Measurements from ENCODE around the gene PRSS8.

PRSS8 gene

DNA sequence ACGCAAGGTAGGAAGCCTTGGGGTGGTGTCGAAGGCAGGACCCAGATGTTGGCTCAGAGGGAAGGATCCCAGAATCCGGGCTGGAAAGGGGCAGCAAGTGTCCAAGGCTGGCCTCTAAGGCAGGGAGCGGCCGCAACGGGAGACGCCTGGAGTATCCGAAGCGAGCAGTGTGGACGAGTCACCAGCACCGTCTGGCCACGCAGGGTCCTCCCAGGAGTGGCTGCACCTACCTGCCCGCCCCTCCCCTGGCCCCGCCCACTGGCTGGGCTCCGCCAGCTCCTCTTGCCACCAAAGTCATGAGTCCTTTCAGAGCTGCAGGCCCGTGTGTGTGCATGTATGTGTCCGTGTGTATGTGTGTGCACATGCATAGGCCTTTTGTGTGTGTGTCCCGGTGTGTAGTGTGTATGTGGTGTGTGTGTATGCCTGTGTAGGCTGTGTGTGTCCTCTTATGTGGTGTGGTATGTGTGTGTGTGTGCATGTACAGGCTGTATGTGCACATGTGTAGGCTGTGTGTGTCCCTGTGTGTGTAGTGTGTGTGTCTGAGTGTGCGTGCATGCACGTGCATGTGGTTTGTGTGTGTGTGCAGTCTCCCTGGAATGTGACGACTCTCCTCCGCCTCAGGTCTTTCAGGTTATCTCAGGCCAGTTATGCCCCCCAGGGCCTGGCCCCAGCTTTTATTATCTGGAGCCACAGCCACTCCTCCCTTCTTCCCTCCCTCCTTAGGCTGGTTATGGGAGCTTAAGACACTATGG lies at the start of gene PRSS8:
PRSS8 (minus strand) TSS at position 193 of the 752 bp plus-strand sequence. CDS start 229 bp downstream, outside the sequence.
- H3K36me3 ChIP-seq (replicated peaks) = no peaks in the 10 kb centered on the region
- in situ Hi-C loops (cut with HindIII; ENCODE audit: low pct_ligation_motif_present, low sequenced_read_pairs) = no loop called here
- H3K27me3 ChIP-seq (replicated peaks) = no peaks in the 10 kb centered on the region
- no peak within 1 kb of the TSS for H3K4me3 ChIP-seq (ENCODE audit: low read depth, low read length)
- DNase-seq = no peak
- TF ChIP-seq, protein P1, sequence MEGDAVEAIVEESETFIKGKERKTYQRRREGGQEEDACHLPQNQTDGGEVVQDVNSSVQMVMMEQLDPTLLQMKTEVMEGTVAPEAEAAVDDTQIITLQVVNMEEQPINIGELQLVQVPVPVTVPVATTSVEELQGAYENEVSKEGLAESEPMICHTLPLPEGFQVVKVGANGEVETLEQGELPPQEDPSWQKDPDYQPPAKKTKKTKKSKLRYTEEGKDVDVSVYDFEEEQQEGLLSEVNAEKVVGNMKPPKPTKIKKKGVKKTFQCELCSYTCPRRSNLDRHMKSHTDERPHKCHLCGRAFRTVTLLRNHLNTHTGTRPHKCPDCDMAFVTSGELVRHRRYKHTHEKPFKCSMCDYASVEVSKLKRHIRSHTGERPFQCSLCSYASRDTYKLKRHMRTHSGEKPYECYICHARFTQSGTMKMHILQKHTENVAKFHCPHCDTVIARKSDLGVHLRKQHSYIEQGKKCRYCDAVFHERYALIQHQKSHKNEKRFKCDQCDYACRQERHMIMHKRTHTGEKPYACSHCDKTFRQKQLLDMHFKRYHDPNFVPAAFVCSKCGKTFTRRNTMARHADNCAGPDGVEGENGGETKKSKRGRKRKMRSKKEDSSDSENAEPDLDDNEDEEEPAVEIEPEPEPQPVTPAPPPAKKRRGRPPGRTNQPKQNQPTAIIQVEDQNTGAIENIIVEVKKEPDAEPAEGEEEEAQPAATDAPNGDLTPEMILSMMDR (IDR thresholded peaks at IDR 0.05; ENCODE audit: low read depth, low read length, missing control alignments) = no peak
- H3K27ac ChIP-seq = no peak within 1 kb of the TSS

DNA sequence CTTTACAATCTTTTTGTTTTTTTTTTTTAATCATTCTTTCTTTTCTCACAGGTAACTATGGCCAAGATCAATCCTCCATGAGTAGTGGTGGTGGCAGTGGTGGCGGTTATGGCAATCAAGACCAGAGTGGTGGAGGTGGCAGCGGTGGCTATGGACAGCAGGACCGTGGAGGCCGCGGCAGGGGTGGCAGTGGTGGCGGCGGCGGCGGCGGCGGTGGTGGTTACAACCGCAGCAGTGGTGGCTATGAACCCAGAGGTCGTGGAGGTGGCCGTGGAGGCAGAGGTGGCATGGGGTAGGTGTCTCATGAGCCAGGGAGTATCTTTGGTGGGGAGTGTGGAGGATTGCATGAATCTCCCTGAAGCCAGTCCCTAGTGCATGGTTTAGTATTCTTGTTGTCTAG lies 49.4 kb upstream of the PRSS8 start:
- in situ Hi-C loops (cut with HindIII; ENCODE audit: low pct_ligation_motif_present, low sequenced_read_pairs) = loop anchor here (25.0 kb wide), 1 partner anchor 277 kb away; the partner anchor contains the start of genes ARMC5 and TGFB1I1
- no peak for DNase-seq
- Histone ChIP-seq H3K27me3 (replicated peaks) (no peaks in the 10 kb centered on the region), H3K27ac (no peak overlapping the region), H3K4me3 (ENCODE audit: low read depth, low read length) (no peak overlapping the region), H3K36me3 (replicated peaks) (peaks cover 82% of the 10 kb centered on the region)
- TF ChIP-seq, protein P1 (IDR thresholded peaks at IDR 0.05; ENCODE audit: low read depth, low read length, missing control alignments) = no peak

DNA sequence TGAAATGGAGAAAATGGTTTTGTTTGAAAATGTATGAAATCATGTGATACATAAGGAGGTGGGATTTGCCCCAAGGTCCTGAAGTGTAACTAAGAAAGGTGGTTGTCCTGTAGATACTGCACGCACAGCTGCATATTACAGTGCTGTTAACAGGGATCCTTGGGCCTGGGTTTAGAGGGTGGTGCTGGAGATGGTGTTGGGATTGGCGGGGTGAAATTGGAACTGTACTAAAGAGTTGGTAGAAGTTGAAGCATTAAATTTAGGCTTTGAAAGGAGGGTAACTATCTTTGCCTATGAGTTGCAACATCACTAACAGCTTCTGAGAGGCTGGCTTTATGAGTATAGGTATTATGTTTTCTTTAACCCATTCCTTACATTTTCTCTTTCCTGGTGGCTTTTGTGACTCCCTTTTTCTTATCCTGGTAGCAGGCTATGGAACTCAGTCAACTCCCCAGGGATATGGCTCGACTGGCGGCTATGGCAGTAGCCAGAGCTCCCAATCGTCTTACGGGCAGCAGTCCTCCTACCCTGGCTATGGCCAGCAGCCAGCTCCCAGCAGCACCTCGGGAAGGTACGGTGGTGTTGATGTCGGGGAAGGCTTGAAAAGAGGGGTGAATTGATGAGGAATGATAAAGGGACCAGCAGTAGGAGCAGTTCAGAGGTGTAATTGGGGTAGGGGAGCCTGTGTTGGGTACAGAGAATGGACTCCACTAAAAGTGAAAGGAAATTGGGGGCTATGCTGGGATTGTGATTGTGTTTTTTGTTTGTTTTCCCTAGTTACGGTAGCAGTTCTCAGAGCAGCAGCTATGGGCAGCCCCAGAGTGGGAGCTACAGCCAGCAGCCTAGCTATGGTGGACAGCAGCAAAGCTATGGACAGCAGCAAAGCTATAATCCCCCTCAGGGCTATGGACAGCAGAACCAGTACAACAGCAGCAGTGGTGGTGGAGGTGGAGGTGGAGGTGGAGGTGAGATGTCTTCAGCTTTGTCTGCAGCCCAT lies 48.2 kb upstream of the PRSS8 start:
- H3K36me3 ChIP-seq (replicated peaks) = peaks cover 70% of the 10 kb centered on the region
- TF ChIP-seq, protein P1 (IDR thresholded peaks at IDR 0.05; ENCODE audit: low read depth, low read length, missing control alignments) = no peak
- no peak for DNase-seq
- no peak overlapping the region for H3K27ac ChIP-seq
- in situ Hi-C loops (cut with HindIII; ENCODE audit: low pct_ligation_motif_present, low sequenced_read_pairs) = loop anchor here (25.0 kb wide), 1 partner anchor 279 kb away; the partner anchor contains the start of genes ARMC5 and TGFB1I1
- no peak overlapping the region for H3K4me3 ChIP-seq (ENCODE audit: low read depth, low read length)
- H3K27me3 ChIP-seq (replicated peaks) = no peaks in the 10 kb centered on the region

DNA sequence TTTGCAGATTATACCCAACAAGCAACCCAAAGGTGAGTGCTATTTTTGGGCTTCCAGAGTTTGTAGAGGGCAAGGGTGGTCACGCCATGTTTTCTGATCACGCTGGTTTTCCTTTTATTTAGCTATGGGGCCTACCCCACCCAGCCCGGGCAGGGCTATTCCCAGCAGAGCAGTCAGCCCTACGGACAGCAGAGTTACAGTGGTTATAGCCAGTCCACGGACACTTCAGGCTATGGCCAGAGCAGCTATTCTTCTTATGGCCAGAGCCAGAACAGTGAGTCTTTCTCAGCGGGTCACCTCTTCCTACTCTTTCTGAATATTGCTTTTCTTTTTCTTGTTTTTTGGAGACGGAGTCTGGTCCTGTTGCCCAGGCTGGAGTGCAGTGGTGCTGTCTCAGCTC lies 46.9 kb upstream of the PRSS8 start:
- in situ Hi-C loops (cut with HindIII; ENCODE audit: low pct_ligation_motif_present, low sequenced_read_pairs) = loop anchor here (25.0 kb wide), 1 partner anchor 280 kb away; the partner anchor contains the start of genes ARMC5 and TGFB1I1
- Histone ChIP-seq H3K27ac (no peak overlapping the region), H3K36me3 (replicated peaks) (peaks cover 57% of the 10 kb centered on the region), H3K4me3 (ENCODE audit: low read depth, low read length) (peak overlapping the region; percentile 97), H3K27me3 (replicated peaks) (no peaks in the 10 kb centered on the region)
- DNase-seq = no peak
- TF ChIP-seq, protein P1 (IDR thresholded peaks at IDR 0.05; ENCODE audit: low read depth, low read length, missing control alignments) = no peak

DNA sequence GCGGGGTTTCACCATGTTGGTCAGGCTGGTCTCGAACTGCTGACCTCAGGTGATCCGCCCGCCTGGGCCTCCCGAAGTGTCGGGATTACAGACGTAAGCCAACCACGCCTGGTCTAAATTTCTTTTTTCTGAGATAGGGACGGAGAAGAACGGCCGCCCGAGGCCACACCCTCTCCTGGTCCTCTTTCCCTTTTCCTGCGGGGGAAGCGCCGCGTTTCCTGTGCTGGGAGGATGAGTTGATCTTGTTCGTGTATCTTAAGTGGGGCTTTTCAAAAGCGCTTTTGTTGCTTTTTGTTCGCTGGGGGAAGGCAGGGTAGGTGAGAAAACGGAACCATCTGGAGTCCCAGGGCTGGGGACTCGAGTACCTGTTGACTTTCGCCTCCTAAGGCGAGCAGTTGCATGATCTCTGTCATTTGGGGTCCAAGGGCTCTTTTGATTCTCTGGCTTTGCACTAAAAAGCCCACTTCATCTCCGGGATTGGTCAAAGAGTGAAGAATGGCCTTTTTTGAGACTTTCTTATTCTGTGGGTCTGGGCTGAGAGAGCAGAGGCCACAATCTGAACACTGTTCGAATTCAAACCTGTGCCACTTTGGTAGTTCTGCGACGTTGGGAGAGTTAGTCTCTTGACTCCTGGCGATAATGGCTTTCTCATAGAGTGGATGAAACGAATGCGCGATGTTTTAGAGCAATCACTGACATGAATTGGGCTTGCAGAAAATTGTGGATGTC lies 45.7 kb upstream of the PRSS8 start:
- peak overlapping the region; percentile 97 for H3K4me3 ChIP-seq (ENCODE audit: low read depth, low read length)
- no peak for DNase-seq
- H3K27ac ChIP-seq = peak overlapping the region; percentile 99
- H3K36me3 ChIP-seq (replicated peaks) = peaks cover 46% of the 10 kb centered on the region
- in situ Hi-C loops (cut with HindIII; ENCODE audit: low pct_ligation_motif_present, low sequenced_read_pairs) = loop anchor here (25.0 kb wide), 1 partner anchor 281 kb away; the partner anchor contains the start of genes ARMC5 and TGFB1I1
- TF ChIP-seq, protein P1 (IDR thresholded peaks at IDR 0.05; ENCODE audit: low read depth, low read length, missing control alignments) = no peak
- H3K27me3 ChIP-seq (replicated peaks) = no peaks in the 10 kb centered on the region

All from brain microvascular endothelial cell (primary cell).